Jurkat, Clone E6-1 (cell line): ENCODE data around the gene OTOG.
"Not testable (repeated sequence)": the region's sequence is repeated elsewhere in the genome, so short reads cannot be mapped to it uniquely, and the experiment has no call there.

Experiments
- DNase-seq: peaks from one replicate; pipeline ENCODE4 v3.0.0-alpha.2; 2011; ENCODE audit warnings: low read depth, low spot score
- H3K4me3 ChIP-seq: 2 replicates; pipeline ENCODE4 v1.5.1; 2011; ENCODE audit warnings: mild to moderate bottlenecking, low read length, control low read depth, moderate library complexity

Gene OTOG

DNA sequence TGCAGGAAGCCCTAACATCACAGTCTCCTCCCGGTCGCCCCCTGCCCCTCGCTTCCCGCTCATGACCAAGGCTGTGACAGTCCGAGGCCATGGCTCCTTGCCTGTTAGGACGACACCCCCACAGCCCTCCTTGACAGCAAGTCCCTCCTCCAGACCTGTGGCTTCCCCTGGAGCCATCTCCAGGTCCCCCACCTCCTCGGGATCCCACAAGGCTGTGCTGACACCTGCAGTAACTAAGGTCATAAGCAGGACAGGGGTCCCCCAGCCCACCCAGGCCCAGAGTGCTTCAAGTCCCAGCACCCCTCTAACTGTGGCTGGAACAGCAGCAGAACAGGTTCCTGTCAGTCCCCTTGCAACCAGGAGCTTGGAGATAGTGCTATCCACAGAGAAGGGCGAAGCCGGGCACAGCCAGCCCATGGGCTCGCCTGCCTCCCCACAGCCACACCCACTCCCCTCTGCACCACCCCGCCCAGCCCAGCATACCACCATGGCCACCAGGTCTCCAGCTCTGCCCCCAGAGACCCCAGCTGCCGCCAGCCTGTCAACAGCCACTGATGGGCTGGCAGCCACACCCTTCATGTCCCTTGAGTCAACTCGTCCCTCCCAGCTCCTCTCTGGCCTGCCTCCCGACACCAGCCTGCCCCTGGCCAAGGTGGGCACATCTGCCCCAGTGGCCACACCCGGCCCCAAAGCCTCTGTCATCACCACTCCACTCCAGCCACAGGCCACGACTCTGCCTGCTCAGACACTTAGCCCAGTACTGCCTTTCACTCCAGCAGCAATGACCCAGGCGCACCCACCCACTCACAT lies 63.2 kb downstream of the OTOG start:
- no peak overlapping the region for H3K4me3 ChIP-seq
- no peak for DNase-seq

DNA sequence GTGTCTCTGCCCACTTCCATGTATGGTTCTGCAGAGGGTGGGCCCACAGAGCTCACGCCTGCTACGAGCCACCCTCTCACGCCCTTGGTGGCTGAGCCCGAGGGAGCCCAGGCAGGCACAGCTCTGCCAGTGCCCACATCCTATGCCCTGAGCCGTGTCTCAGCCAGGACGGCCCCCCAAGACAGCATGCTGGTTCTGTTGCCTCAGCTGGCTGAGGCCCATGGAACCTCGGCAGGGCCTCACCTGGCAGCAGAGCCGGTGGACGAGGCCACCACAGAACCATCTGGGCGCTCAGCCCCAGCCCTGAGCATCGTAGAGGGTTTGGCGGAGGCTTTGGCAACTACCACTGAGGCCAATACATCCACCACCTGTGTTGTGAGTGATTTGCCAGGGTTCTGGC lies 64.0 kb downstream of the OTOG start:
- DNase-seq = no peak
- no peak overlapping the region for H3K4me3 ChIP-seq

GRCh38 chr11:17611503-17612220 lies 64.6 kb downstream of the OTOG start:
- DNase-seq = no peak
- no peak overlapping the region for H3K4me3 ChIP-seq

DNA sequence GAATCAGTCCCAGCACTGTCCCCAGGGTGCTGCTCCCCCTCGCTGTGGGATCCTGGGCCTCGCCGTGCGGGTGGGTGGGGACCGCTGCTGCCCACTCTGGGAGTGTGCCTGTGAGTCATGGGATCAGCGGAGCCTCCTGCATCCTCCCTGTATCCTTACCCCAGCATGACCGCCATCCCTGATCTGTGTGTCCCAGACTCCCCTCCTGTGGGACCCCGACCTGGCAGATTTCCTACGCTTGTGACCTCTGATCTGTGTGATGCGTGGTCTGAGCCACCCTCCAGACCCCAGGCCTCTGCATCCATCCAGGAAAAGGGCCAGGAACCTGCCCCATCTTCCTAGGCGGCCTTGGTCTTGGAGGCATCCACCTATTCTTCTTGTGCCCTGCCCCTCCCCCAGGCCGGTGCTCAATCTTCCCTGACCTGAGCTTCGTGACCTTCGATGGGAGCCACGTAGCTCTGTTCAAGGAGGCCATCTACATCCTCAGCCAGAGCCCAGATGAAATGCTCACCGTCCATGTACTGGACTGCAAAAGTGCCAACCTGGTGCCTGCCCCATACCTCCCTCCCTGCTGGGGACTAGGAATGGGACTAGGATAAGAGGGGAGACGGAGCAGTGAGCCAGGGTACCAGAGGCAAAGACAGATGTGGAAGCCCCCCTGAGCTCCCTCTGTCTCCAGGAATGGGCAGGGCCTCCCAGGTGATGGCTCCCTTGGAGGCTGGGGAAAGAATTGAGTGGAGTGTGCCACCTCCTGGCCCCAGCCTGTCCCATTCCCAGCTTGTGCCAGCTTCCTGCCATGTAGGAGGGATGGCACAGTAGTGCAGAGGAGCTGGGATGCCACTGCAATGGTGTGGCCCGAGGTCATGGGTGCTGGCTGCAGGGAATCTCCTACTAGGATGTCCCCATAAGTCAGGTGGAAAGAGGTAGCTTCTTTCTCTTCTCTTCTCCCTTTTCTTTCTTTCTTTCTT lies 65.4 kb downstream of the OTOG start:
- DNase-seq = no peak
- H3K4me3 ChIP-seq = no peak overlapping the region

DNA sequence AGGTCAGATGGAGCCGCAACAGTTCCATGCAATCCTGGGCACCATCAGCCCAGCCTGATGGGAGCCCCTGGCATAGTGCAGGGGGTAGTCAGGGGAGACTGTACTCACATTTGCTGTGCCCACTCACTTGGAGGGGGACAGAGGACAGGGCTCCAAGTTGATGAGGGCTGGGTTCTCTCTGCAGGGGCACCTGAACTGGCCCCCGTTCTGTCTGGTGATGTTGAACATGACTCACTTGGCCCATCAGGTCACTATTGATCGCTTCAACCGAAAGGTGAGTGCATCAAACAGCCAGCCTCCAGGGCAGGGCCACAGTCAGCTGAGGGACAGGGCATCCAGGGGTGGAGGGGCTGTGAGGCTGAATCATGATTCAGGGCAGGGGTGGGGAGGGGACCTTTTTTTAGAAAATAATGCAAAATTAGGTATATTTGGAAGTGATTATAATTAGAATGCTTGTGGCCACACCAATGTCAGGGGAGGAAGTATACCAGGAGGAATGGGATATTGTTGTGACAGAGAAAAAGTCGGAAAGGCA lies 66.4 kb downstream of the OTOG start:
- H3K4me3 ChIP-seq = no peak overlapping the region
- DNase-seq = no peak

DNA sequence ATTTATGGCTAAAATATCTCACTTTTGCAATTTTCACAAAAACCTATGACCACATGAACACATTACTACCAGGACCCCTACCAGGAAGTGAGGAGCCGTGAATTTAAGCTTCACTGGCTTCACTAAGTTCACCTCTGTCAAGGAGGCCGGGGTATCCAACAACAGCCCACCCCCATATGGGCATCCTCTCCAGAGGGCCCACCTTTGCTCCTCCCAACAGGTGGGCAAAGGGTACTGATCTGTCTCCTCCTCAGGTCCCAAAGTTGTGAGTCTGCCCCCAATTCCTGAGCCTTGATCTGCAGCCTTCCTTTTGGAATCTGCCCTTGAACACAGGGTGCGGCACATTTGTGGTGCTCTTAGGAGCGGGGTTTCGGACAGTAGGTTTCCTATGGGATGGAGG lies 66.9 kb downstream of the OTOG start:
- no peak for DNase-seq
- no peak overlapping the region for H3K4me3 ChIP-seq

DNA sequence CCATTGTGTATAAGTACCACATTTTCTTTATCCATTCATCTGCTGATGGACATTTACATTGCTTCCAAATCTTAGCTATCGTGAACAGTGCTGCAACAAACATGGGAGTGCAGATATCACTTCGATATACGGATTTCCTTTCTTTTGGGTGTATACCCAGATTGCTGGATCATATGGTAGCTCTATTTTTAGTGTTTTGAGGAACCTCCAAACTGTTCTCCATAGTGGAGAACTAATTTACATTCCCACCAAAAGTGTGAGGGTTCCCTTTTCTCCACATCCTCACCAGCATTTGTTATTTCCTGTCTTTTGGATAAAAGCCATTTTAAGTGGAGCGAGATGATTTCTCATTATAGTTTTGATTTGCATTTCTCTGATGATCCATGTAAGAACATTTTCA lies 75.7 kb downstream of the OTOG start:
- H3K4me3 ChIP-seq, DNase-seq: not testable (repeated sequence)

DNA sequence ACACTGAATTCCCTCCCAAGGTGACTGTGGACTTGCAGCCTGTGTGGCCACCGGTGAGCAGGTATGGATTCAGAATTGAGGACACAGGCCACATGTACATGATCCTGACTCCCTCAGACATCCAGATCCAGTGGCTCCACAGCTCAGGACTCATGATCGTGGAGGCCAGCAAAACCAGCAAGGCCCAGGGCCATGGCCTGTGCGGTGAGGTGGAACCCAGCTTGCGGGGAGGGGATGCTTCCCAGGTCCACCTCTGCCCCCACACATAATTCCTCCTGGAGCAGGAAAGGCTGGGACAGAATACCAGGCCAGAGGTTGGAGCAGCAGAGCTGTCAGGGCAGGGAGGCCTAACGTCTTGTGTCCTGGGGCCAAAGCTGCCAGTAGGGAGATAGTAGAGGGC lies 82.1 kb downstream of the OTOG start:
- no peak overlapping the region for H3K4me3 ChIP-seq
- DNase-seq = no peak

- DNase-seq = no peak
- H3K4me3 ChIP-seq = no peak overlapping the region
Measured at GRCh38 chr11:17630936-17631335, 83.9 kb downstream of the OTOG start.

GRCh38 chr11:17631702-17632365 lies 84.8 kb downstream of the OTOG start:
- no peak overlapping the region for H3K4me3 ChIP-seq
- no peak for DNase-seq

- no peak for DNase-seq
- H3K4me3 ChIP-seq = no peak overlapping the region
Measured at GRCh38 chr11:17633279-17633986, 86.4 kb downstream of the OTOG start.

DNA sequence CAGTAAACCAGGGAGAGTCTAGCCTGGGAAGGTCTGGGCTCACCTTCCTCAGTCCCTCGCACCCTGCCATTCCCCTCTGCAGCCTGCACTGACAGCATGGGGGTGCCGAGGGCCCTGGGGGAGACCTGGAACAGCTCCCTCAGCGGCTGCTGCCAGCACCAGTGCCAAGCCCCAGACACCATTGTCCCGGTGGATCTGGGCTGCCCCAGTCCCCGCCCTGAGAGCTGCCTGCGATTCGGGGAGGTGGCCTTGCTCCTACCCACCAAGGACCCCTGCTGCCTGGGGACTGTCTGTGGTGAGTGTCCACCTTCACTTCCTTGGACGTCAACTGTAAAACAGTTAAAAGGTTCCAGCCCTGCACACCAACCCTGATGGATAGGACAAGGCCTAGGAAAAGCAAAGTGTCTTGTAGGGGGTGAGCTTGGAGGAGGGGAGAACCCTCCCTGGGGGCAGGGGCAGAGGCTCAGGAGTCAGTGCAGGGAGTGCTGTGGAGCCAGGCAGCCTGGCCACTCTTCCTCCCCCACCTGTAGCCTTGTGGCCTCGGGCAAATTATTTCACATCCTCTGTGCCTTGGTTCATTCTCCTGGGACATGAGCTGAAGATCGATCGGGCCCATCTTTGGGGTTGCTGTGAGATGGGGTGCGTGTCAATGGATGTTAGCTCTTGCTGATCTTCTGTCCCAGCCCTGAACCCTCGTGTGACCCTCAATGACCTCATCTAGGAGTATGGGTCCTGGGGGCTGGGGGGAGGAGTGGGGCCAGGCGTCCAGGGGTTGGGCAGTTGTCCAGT lies 87.1 kb downstream of the OTOG start:
- DNase-seq = no peak

DNA sequence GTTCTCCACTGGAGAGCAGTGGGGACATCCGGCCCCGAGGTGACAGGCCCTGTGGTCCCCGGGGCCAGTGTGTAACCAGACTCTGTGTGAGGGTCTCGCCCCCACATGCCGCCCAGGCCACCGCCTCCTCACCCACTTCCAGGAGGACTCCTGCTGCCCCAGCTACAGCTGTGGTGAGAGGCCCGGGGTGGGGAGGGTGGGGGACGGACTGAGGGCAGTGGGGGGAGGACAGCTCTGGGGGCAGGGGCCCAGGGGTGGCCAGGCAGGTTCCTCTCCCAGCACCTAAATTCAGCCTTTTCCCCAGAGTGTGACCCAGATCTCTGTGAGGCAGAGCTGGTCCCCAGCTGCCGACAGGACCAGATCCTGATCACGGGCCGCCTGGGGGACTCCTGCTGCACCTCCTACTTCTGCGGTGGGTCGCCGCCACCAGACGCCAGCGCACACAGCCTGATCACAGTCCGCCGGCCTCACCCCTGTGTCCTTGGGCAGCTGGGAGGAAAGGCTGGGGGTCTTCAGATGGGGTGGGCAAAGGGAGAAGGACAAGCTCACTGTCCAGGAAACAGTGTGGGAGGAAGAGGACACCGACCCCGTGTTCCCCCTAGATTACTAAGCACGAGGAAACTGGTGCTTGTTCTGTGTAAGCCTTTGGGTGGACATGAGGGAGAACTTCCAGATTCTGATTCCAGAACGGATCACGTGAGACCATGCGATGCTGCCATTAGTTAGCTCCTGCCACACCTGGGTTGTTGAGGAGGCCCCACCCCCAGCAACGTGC lies 87.9 kb downstream of the OTOG start:
- no peak overlapping the region for H3K4me3 ChIP-seq
- DNase-seq = no peak

More for the DNA sequence above, 87.1 kb downstream of the OTOG start:
- H3K4me3 ChIP-seq = no peak overlapping the region

DNA sequence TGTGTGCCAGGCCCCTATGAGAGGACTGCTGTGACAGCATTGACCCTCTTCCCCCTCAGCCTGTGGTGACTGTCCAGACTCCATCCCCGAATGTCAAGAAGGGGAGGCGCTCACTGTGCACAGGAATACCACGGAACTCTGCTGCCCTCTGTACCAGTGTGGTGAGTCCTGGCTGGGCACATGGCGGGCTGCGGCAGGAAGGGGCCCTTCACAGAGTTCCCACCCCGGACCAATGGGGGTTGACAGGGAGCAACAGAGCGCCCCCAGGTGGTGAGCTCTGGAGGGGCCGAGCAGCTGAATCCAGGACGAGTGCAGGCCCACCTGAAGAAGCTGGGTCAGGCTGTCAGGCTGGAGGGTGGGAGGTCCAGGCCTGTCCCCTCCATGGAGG lies 88.5 kb downstream of the OTOG start:
- H3K4me3 ChIP-seq = no peak overlapping the region
- no peak for DNase-seq

DNA sequence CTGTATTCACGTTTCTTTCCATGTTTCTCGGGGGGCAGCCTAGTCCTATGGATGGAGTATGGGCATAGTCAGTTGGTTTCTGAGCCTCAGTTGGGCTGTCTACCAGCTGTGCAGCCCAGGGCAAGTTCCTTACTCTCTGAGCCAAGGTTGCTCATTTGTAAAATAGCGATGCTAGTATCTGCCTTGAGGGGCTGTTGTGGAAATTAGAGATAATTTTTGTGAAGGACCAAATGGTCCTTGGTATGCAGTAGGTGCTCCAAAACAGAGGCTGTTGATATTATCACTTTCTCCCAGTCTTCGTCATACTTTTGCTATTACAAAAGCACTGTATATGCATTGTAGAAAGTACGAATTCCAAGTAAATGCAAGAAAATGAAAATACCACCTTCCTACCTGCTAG lies 89.7 kb downstream of the OTOG start:
- no peak overlapping the region for H3K4me3 ChIP-seq
- no peak for DNase-seq

DNA sequence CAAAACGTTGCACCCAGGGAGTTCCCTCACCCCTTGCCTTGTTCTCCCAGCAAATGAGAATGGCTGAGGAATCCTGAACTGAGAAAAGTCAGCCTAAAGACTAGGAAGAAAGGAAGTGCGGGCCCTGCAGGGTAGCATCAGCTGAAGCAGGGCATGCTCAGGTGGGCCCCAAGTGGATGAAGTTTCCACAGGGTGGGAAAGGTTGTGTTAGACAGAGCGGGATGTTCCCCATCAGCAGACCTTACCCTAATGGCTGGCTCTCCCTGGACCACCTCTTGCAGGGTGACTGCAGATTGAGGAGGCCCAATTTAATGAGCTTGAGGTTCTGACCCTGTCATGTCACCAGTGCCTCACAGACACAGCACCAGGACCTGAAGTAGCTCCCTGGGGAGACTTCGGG lies 90.8 kb downstream of the OTOG start:
- H3K4me3 ChIP-seq = no peak overlapping the region
- DNase-seq = no peak

GRCh38 chr11:17638311-17638710 lies 91.3 kb downstream of the OTOG start:
- no peak overlapping the region for H3K4me3 ChIP-seq
- DNase-seq = no peak
